GM10266 (cell line): ENCODE measurements around the gene IFNB1.

Experiments used
- DNase-seq: peaks from one replicate; pipeline ENCODE4 v3.0.0; 2012; ENCODE audit errors: extremely low spot score
- TF ChIP-seq, protein P1 (sequence below): IDR thresholded peaks from 2 replicates; pipeline ENCODE4 v1.5.1; 2012; ENCODE audit warnings: mild to moderate bottlenecking, low read depth; ENCODE audit not compliant: control insufficient read depth, insufficient read depth; ENCODE audit errors: missing control alignments

IFNB1 gene

DNA sequence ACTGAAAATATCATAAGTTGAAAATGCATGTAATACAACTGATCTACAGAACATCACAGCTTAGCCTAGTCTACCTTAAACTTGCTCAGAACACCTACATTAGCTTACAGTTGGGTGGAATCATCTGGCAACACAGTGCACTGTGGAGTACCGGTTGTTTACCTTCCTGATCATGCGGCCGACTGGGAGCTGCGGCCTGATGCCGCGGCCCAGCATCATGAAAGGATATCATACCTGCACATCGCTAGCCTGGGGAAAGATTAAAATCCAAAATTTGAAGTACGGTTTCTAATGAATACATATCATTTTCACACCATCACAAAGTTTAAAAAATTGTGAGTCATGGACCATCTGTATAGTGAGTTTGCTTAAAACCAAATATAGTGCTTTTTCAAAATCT lies 48.1 kb downstream of the IFNB1 start:
- TF ChIP-seq, protein P1, sequence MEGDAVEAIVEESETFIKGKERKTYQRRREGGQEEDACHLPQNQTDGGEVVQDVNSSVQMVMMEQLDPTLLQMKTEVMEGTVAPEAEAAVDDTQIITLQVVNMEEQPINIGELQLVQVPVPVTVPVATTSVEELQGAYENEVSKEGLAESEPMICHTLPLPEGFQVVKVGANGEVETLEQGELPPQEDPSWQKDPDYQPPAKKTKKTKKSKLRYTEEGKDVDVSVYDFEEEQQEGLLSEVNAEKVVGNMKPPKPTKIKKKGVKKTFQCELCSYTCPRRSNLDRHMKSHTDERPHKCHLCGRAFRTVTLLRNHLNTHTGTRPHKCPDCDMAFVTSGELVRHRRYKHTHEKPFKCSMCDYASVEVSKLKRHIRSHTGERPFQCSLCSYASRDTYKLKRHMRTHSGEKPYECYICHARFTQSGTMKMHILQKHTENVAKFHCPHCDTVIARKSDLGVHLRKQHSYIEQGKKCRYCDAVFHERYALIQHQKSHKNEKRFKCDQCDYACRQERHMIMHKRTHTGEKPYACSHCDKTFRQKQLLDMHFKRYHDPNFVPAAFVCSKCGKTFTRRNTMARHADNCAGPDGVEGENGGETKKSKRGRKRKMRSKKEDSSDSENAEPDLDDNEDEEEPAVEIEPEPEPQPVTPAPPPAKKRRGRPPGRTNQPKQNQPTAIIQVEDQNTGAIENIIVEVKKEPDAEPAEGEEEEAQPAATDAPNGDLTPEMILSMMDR = no peak
- no peak for DNase-seq

DNA sequence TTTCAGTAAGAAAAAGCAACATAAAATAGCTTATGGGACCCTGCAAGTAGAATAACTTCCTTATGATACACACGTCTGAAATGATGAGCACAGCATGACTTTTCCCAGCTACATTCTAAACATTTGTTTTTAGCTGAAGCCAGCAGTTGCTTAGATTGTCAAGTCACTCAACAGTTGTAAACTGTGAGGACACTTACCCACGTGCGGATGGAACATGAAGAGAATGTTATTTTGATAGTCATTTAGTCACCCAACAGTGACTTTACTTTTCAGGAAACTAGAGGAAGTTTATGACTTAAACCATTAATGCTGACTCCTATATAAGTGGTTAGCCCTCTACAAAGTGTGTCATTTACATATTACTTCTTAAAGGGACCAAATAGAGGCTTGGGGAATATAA lies 49.3 kb downstream of the IFNB1 start:
- no peak for DNase-seq
- TF ChIP-seq, protein P1 = no peak

DNA sequence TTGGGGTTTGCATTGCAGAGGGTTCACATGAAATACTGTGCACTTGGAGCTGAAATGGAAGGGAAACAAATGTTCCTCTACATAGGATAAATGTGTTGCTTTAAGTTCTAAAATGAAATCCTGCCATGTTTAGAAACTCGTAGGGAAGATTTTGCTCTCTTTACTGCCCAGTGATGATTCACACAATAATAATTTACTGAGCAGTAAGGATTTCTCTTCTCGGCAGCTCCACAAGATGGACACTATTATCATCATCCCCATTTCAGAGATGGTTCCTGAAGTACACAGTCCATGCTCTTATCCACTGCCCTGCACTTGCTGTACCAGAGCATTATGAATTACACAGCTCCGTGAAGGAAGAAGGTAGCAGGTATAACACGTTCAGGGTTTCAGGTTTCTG lies 50.4 kb downstream of the IFNB1 start:
- no peak for DNase-seq
- TF ChIP-seq, protein P1 = no peak
